AG08395 (cell line): Measurements from ENCODE around the gene OSBPL8.
"Not testable (repeated sequence)": the region's sequence is repeated elsewhere in the genome, so short reads cannot be mapped to it uniquely, and the experiment has no call there.

ENCODE experiments used
- DNase-seq: peaks from one replicate; pipeline ENCODE4 v3.0.0; 2012; ENCODE audit warnings: mixed read lengths, low spot score

Gene OSBPL8

GRCh38 chr12:76348079-76348901, 211.3 kb downstream of the OSBPL8 start, which contains the start of gene BBS10:
BBS10 (minus strand) TSS chr12:76348415; CDS start chr12:76348358, 57 bp downstream.
- peak; percentile 95 for DNase-seq

GRCh38 chr12:76346798-76347420, 212.7 kb downstream of the OSBPL8 start:
- DNase-seq, result peak; percentile 54

GRCh38 chr12:76346236-76346635, 213.3 kb downstream of the OSBPL8 start:
- no peak for DNase-seq

- no peak for DNase-seq
Measured at GRCh38 chr12:76345569-76345968, 214.0 kb downstream of the OSBPL8 start.

GRCh38 chr12:76341436-76342030, 218.0 kb downstream of the OSBPL8 start:
- DNase-seq, result no peak

GRCh38 chr12:76340680-76341435, 218.7 kb downstream of the OSBPL8 start:
- no peak for DNase-seq

- DNase-seq, result peak; percentile 40
Measured at GRCh38 chr12:76337583-76337982, 222.0 kb downstream of the OSBPL8 start.

- DNase-seq, result no peak
Measured at GRCh38 chr12:76332606-76333005, 227.0 kb downstream of the OSBPL8 start.

GRCh38 chr12:76329606-76330005, 230.0 kb downstream of the OSBPL8 start:
- no peak for DNase-seq

- DNase-seq, result peak; percentile 88
Measured at GRCh38 chr12:76329159-76329558, 230.4 kb downstream of the OSBPL8 start.

GRCh38 chr12:76319595-76320319, 239.8 kb downstream of the OSBPL8 start:
- DNase-seq, result not testable (repeated sequence)

- peak; percentile 15 for DNase-seq
Measured at GRCh38 chr12:76318773-76319594, 240.6 kb downstream of the OSBPL8 start.

GRCh38 chr12:76317976-76318375, 241.6 kb downstream of the OSBPL8 start:
- no peak for DNase-seq

GRCh38 chr12:76316468-76316867, 243.1 kb downstream of the OSBPL8 start:
- no peak for DNase-seq

GRCh38 chr12:76313299-76313698, 246.3 kb downstream of the OSBPL8 start:
- DNase-seq, result no peak

GRCh38 chr12:76312315-76312714, 247.3 kb downstream of the OSBPL8 start:
- no peak for DNase-seq

GRCh38 chr12:76311796-76312195, 247.8 kb downstream of the OSBPL8 start:
- DNase-seq, result peak; percentile 33

GRCh38 chr12:76310110-76310509, 249.5 kb downstream of the OSBPL8 start:
- DNase-seq, result peak; percentile 38

GRCh38 chr12:76308866-76309265, 250.7 kb downstream of the OSBPL8 start:
- no peak for DNase-seq

- no peak for DNase-seq
Measured at GRCh38 chr12:76307083-76307482, 252.5 kb downstream of the OSBPL8 start.
